ENCODE data around the gene LACC1. TPM values are rescaled to one million over a fixed set of nuclear protein-coding genes. Genes with fewer than 3 reads are reported as not detected.

LACC1 gene
- total RNA-seq, 3 donors from 2014 or later = 10.1 to 17.3 (median 13.2) TPM

DNA sequence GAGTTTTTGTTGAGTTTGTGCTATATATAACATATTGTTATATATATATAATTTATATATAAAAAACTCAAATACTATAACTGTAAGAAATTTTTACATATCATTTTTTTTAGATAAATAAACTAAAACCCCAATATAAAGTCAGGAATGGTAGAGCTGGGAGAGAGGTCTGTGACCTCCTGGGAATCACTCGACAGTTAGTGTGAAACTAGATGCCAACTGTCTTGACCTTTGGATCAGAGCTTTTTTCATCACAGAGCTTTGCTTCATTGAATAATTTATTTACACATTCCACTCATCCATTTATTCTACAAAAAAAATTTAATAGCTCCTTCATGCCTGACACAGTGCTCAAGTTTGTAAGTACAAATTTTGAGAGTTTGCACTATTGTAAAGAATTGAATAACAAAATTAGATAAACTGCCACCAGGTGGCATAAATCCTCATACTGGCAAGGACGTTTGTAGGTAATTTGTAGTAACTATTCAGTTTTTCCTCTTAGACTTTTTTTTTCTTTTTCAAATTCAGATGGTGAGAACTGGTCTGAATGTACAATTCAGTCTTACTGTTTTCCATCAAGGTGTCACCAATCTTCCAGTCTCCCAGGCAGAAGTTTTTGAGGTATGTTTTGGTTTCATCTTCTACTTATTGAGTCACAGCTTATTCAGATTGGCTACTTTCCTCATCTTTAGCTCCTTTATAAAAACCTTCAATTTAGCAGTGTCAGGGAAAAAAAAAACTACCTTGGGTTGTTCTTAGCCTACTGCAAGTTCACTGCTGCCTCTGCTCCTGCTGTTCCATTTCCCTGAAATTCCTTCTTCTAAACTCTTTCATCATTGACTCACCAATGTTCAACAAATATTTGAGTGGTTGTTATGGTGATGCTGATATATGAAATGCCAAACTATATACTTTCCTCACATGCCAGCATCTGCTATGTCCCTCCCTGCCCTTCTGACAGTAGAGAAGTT, 28.7 kb downstream of the LACC1 start:
- peak; percentile 58 for ATAC-seq
- TF ChIP-seq, protein P1, sequence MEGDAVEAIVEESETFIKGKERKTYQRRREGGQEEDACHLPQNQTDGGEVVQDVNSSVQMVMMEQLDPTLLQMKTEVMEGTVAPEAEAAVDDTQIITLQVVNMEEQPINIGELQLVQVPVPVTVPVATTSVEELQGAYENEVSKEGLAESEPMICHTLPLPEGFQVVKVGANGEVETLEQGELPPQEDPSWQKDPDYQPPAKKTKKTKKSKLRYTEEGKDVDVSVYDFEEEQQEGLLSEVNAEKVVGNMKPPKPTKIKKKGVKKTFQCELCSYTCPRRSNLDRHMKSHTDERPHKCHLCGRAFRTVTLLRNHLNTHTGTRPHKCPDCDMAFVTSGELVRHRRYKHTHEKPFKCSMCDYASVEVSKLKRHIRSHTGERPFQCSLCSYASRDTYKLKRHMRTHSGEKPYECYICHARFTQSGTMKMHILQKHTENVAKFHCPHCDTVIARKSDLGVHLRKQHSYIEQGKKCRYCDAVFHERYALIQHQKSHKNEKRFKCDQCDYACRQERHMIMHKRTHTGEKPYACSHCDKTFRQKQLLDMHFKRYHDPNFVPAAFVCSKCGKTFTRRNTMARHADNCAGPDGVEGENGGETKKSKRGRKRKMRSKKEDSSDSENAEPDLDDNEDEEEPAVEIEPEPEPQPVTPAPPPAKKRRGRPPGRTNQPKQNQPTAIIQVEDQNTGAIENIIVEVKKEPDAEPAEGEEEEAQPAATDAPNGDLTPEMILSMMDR (IDR thresholded peaks at IDR 0.05) = no peak
- Histone ChIP-seq H3K9me3 (no peaks in the 10 kb centered on the region), H3K36me3 (ENCODE audit: low read depth) (no peaks in the 10 kb centered on the region), H3K4me3 (no peak overlapping the region), H3K4me1 (ENCODE audit: low read depth) (peaks cover 7% of the 10 kb centered on the region)
- intact Hi-C loops (cut with DNase I, micrococcal nuclease) = loop anchor here (5.0 to 10.0 kb wide), 5 partner anchors 139 to 566 kb away; no protein-coding TSS in a partner anchor
- DNase-seq = peak in 1 of 3 donors; percentile 71

DNA sequence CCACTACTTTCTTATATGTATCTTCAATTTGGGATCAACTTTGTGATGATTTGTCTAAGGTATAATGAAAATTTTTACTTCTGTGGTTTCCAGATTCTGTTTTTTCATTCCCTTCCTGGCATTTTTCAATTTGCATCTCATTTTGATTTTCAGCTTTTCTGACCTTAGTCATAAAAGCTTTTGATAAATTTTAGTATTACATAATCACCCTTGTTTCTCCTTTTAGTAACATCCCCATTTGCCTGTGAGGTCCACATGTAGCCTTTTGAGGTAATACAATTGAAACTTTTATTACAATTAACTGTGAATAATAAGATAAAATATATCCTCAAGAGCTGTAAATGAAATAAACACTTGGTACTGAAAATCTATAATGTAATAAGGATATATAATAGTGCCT, 31.2 kb downstream of the LACC1 start:
- ATAC-seq (no peak), DNase-seq (no peak)
- intact Hi-C loops (cut with DNase I, micrococcal nuclease) = loop anchor here (10.0 kb wide), 2 partner anchors 114 to 134 kb away; no protein-coding TSS in a partner anchor
- Histone ChIP-seq H3K4me3 (no peak overlapping the region), H3K4me1 (ENCODE audit: low read depth) (peaks cover 7% of the 10 kb centered on the region), H3K9me3 (no peaks in the 10 kb centered on the region), H3K36me3 (ENCODE audit: low read depth) (no peaks in the 10 kb centered on the region)
- TF ChIP-seq, protein P1 (IDR thresholded peaks at IDR 0.05) = no peak

DNA sequence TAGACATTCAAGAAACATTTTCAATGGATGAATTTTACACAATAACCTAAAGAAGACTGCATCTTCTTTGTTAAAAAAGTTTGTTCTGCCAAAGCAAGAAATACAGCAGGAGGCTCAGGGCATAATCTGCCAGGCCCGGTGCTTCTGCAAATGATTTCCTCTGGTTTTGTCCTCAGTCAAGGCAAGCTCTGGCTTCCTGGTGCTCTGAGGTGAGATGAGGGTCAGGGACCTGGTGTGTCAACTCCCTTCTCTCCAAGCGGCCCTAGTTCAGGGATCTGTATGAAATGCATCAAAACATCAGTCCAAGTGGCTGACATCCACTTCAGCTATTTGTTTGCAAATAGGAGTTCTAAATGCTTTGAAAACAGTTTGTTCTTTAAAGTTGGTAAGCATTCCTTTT, 31.6 kb downstream of the LACC1 start:
- TF ChIP-seq, protein P1 (IDR thresholded peaks at IDR 0.05) = no peak
- Histone ChIP-seq H3K4me3 (no peak overlapping the region), H3K4me1 (ENCODE audit: low read depth) (peaks cover 7% of the 10 kb centered on the region), H3K9me3 (no peaks in the 10 kb centered on the region), H3K36me3 (ENCODE audit: low read depth) (no peaks in the 10 kb centered on the region)
- no peak for DNase-seq
- intact Hi-C loops (cut with DNase I, micrococcal nuclease) = loop anchor here (10.0 kb wide), 2 partner anchors 114 to 134 kb away; no protein-coding TSS in a partner anchor
- no peak for ATAC-seq

DNA sequence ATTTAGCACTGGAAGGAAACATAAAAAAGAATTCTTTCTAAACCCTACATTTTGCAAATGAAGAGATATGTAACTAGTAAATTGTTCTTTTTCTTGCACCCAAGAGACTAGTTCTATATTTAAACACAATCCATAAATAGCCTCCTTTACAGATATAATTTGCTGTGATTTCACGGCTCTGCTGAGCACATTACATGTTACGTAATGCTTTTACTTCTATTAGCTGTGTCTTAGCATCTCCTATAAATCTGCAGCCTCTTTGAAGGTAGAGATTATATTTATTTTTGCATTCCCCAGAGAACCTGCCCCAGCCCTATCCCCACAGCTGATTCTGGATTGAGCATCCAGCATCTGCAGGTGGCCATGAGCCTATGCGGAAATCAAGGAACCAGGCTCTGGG, 32.2 kb downstream of the LACC1 start:
- H3K9me3 ChIP-seq = no peaks in the 10 kb centered on the region
- TF ChIP-seq, protein P1 (IDR thresholded peaks at IDR 0.05) = no peak
- DNase-seq = no peak
- no peaks in the 10 kb centered on the region for H3K36me3 ChIP-seq (ENCODE audit: low read depth)
- H3K4me3 ChIP-seq = no peak overlapping the region
- peaks cover 7% of the 10 kb centered on the region for H3K4me1 ChIP-seq (ENCODE audit: low read depth)
- intact Hi-C loops (cut with DNase I, micrococcal nuclease) = loop anchor here (10.0 kb wide), 2 partner anchors 113 to 133 kb away; no protein-coding TSS in a partner anchor
- ATAC-seq = no peak

DNA sequence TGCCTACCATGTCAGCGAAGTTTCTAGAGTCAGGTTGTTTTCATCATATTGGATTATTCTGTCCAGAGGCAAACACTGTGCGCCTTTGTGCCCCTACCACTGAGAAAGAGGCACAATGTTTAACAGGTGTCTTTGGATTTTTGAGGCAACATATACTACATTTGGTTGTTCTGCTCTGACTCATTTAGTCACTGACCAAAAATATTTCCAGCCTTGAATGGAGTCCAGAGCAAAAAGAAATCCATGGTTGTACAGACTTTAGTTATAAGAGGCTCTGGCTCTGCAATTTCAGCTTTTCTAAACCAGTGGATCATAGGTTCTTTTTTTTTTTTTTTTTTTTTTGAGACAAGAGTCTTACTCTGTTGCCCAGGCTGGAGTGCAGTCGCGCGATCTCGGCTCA, 35.7 kb downstream of the LACC1 start:
- no peaks in the 10 kb centered on the region for H3K9me3 ChIP-seq
- TF ChIP-seq, protein P1 (IDR thresholded peaks at IDR 0.05) = no peak
- no peaks in the 10 kb centered on the region for H3K36me3 ChIP-seq (ENCODE audit: low read depth)
- H3K4me3 ChIP-seq = no peak overlapping the region
- DNase-seq (no peak), ATAC-seq (no peak)
- intact Hi-C loops (cut with DNase I, micrococcal nuclease) = loop anchor here (10.0 kb wide), 2 partner anchors 109 to 129 kb away; no protein-coding TSS in a partner anchor
- no peaks in the 10 kb centered on the region for H3K4me1 ChIP-seq (ENCODE audit: low read depth)

Data from mucosa of descending colon (tissue), 3 donors.